HUDEP-2 (cell line): Measurements from ENCODE around the gene TMCC1.
"Not testable (repeated sequence)": the region's sequence is repeated elsewhere in the genome, so short reads cannot be mapped to it uniquely, and the experiment has no call there.

ENCODE experiments used
- DNase-seq, 76 experiments: peaks; one replicate each; lab custom pipeline; 2025; ENCODE audit not compliant: unreplicated experiment in 76 of 76; lab: John Stamatoyannopoulos, UW

Gene TMCC1

DNA sequence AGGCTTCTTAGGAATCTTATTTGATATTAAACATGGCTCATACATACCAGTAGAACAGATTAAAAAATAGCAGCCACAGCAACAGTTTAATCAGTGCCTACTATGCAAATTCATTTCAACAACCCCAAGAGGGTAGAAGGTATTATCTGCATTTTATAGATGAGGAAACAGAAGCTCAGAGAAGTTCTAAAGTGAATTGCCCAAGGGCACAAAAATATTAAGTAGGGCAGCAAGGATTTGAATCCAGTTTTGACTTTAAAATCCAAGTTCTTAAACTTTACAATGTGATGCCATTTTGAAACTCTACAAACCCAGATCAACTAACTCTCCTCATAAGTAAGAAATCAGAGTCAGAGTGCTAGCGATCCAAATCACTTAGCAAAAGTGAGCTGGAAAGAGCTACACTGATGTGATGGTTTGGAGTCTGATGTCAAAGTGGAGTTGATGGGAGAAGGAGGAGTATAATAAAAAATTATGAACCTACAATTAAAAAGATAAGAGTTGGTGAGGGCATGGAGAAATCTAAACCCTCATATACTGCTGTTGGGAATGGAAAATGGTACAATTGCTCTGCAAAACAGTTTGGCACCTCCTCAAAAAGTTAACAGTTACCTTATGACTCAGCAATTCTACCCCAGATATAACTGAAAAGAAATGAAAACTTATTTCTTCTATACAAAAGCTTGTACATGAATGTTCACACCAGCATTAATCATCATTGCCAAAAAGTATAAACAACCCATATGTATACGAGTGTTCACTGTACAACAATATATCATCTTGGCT, 236.1 kb downstream of the TMCC1 start:
- DNase-seq: peak in 12 of 76 experiments; percentile 4 to 56 (median 20)

DNA sequence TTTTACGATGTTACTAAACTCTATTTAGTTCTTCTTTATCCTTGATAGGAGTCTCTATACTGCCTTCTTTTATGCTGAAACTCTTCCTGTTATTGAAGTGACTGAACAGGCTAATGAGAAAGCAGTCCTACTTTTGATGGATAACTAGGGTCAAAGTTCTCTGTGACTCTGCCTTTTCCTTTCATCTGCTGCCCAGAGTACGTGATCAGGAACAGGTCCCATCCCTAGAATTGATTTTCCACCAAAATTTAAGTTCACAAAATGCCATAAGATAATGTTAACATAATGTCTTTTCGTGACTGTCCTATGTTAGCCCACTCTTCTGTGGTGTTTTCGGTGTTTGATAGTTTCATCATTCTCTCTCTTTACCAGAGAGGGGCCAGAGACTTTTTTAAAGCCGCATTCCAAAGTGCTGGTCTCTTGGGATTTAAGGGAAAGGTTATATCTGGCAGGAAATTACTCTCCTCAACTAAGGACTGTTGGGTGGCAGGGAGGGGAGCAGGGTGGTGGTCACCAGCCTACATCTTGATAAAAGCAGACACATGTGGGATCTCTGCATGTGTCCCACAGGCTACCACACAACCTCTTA, 236.8 kb downstream of the TMCC1 start:
- no peak for DNase-seq

DNA sequence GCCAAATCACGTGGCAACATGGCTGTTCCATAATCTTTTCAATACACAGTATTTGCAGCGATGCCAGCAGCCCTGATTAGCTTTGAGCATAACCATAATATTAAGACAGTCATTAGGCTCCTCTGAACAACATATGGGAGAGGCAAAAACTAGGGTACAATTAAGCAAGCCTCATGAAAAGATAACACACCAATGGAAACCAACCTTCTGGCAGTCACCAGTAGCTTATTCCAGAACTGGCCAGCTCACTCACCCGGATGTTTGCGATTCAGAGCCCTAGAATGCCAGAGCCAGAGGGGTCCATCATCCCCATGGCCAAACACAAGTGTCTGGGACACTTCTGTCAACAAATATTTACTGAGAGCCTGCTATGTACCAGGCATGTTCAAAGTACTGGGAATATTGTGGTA, 238.2 kb downstream of the TMCC1 start:
- DNase-seq: peak in 39 of 76 experiments; percentile 2 to 74 (median 20)

DNA sequence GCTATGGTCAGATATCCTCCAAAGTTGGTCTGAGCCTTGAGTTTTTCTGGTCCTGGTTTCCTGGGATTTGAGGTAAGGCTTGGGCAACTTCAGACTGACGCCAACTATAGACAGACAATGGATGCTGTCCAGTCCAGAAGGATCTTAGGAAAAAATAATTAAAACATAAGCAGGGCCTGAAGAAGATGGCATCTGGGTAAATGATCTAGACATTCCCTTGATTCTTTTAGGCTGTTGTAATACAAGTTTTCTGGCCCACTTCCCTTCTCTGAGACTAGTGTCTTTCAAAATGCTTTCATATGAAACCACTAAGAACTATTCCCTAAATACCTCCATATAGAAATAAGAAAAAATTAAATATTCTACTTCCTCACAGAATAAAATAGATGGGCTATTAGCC, 239.4 kb downstream of the TMCC1 start:
- no peak for DNase-seq

DNA sequence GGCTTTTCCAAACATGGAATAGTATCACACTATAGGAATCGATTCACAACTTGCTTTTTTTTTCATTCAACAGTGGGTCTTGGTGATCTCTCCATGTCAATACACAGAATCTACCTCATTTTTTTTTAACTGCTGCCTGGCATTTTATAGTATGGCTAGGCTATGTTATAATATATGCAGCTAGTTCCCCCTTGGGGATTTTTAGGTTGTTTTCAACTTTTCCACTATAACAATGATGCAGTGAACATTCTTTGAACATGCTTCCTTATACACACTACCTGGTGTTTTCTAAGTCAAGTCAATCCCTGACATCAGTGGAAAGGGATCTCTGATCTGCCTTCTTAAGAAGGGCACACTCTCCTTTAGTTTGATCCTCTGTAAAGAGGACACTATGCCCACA, 240.5 kb downstream of the TMCC1 start:
- DNase-seq: no peak

GRCh38 chr3:129651435-129652202, 241.9 kb downstream of the TMCC1 start:
- DNase-seq: no peak

DNA sequence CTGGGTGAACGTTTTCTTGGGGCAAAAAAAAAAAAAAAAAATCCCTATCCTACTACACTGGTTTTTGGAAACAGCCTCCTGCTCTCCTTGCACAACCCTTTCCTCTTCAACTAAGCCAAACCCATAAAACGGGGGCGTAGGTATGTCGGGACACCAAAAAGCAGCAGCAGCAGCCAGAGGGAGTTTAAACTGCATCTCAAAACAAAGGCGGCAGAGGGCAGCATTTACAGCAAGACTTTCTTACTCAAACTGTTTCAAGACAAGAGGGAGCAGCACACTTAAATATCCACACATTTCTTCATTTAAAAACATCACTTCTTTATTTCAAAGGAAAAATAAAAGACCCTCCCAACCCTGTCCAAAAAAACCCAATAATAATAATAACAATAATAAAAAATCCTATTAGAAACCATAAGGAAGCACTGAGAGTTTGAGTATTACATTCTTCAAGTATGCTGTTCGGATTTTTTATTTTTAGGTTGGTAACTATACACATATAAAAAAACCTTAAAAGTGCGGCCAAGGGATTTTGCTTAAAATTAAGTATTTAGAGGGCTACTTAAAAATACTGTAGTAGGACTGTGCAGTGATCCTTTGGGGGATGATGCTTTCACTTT, 243.1 kb downstream of the TMCC1 start:
- DNase-seq: peak in 67 of 76 experiments; percentile 1 to 78 (median 44)

GRCh38 chr3:129648391-129648790, 245.1 kb downstream of the TMCC1 start:
- no peak for DNase-seq

GRCh38 chr3:129645286-129645685, 248.2 kb downstream of the TMCC1 start:
- no peak for DNase-seq

GRCh38 chr3:129644836-129645235, 248.7 kb downstream of the TMCC1 start:
- no peak for DNase-seq

DNA sequence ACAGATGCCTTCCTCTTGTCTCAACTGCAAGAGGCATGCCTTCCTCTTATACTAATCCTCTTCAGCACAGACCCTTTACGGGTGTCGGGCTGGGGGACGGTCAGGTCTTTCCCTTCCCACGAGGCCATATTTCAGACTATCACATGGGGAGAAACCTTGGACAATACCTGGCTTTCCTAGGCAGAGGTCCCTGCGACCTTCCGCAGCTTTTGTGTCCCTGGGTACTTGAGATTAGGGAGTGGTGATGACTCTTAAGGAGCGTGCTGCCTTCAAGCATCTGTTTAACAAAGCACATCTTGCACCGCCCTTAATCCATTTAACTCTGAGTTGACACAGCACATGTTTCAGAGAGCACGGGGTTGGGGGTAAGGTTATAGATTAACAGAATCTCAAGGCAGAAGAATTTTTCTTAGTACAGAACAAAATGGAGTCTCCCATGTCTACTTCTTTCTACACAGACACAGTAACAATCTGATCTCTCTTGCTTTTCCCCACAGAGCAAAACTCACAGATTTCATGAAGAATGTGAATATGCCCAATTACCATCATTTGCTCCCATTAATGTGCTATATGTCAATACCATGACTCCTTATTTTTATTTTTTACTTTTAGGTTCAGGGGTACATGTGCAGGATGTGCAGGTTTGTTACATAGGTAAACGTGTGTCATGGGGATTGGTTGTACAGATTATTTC, 251.8 kb downstream of the TMCC1 start:
- DNase-seq: not testable (repeated sequence)

DNA sequence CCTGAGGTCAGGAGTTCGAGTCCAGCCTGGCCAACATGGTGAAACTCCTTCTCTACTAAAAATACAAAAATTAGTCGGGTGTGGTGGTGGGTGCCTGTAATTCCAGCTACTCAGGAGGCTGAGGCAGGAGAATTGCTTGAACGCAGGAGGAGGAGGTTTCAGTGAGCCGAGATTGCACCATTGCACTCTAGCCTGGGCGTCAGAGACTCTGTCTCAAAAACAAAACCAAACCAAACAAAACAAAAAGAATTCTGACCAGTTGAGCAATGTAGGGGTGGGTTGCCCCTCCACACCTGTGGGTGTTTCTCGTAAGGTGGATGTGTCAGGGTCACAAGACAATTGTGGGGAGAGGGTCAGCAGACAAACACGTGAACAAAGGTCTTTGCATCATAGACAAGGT, 252.5 kb downstream of the TMCC1 start:
- DNase-seq: not testable (repeated sequence)

GRCh38 chr3:129638481-129638880, 255.0 kb downstream of the TMCC1 start:
- DNase-seq: no peak

DNA sequence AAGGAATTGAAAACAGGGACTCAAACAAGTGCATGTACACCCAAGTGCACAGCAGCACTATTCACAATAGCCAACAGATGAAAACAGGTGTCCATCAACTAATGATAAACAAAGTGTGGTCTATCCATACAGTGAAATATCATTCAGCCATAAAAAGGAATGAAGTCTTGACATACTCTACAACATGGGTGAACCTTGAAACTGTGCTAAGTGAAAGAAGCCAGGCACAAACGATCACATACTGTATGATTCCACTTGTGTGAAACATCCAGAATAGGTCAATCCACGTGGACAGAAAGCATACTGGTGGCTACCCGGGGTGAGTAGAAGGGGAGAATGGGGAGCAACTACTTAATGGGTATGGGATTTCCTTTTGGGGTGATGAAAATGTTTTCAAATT, 257.4 kb downstream of the TMCC1 start:
- no peak for DNase-seq

DNA sequence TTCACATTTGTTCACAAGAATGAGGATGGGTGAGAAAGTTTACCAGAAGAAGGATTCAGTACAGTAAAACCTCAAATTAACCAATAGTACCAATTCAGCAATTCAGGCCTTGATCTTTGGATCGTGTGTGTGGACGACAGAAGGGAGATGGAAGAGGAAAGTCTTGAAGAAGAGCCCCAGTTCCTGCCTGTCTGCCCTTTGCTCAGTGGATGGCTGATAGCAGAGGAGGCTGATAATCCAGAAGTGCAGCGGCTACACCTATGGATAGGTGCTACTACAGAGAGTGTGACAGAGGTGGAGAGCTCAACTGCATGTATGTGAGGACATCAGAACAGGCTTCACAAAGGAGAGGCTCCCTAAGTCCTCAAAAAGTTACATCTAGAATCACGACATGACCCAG, 257.9 kb downstream of the TMCC1 start:
- no peak for DNase-seq

DNA sequence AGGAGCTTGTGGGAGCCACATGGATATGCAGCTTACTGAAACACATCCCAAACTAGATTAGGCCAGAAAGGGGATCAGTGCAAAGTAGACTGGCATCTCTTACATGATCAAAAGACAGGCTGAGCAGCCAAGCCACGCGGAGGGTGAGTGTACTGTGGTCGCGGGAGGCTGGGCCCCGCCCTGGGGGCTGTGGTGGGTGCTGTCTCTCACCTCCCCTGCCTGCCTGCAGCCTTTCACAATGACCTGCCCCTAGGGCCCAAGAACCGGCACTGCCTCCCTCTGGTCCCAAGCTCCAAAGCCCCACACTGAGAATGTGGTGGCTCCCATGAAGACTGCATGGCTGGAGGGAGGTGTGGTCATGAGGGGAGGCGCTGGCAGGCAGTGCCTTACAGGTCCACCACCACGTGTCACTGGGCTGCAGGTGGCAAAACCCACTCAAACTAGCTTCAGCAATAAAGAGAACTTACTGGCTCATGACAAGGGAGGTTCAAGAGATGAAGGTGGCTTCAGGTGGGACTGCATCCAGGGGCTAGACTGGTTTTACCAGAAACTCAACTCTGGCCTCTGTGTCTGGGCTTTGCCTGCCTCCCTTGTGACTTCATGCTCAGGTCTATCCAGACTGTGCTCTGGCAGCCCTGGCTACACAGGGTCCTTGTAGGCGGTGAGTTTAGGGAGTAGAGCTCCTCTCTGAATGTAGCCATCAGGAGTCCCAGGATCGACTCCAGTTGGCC, 259.6 kb downstream of the TMCC1 start:
- no peak for DNase-seq

DNA sequence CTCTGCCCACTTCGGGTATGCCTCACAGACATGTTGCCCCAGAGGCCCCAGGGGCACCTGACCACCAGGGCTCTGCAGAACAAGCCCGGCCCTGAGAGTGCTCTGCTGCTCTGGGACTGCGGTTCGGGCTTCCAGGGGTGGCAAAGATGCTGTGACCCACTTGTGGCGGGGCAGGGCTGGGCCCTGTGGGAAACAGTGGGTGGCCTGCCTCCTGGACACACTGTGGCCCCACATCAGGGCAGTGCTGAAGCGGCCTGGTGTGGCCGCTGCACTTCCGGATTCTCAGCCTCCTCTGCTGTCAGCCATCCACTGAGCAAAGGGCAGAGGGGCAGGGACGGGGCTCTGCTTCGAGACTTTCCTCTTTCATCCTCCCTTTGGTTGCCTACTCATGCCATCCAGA, 260.5 kb downstream of the TMCC1 start:
- DNase-seq: no peak

DNA sequence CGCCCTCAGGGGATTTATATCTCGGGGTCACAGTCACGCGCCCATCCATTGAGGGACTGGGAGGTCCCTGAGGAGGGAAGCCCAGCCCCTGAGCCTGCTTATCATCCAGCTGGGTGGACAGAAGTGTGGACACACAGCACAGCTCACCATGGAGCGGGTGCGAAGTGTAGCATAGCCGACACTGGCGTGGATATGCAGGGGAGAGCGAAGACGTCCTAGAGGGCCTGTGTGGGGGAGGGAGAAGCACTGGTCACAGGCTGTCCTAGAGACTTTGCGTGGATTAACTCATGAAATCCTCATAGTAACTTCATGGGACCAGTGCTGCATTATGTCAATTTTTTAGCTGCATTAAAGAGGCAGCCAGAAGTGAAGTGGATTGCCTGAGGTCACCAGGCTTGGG, 261.0 kb downstream of the TMCC1 start:
- no peak for DNase-seq

GRCh38 chr3:129632056-129632455, 261.5 kb downstream of the TMCC1 start:
- no peak for DNase-seq

DNA sequence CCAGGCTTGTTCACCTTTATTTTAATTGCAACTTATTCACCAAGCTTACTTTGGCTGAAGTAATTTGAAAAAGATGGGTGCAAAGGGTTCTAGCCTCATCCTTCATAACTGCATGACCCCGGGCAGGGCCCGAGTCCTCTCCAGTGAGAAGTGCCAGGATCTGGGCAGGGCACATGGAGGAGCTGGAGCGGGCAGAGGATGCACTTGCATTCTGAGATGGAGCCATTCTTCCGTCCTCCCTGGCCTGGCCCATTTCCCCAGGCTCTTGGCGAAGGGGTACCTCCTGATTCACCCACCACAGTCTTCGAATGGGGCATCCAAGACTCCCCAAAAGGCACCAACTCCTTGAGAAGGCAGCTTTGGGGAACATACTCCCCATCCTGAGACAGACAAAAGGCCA, 264.5 kb downstream of the TMCC1 start:
- no peak for DNase-seq
